GM12891 (cell line): Measurements from ENCODE around the gene NECTIN1. TPM values are rescaled to one million over a fixed set of nuclear protein-coding genes. Genes with fewer than 3 reads are reported as not detected.

Experiments used
- DNase-seq: peaks from one replicate; pipeline ENCODE4 v3.0.0; 2011; ENCODE audit warnings: low spot score; ENCODE audit not compliant: insufficient read length
- FAIRE-seq: peaks from 2 replicates; lab custom pipeline; 2011; peaks lifted over from hg19 to GRCh38; lab: Jason Lieb, UNC
- PAX5 ChIP-seq: IDR thresholded peaks from 2 replicates; pipeline ENCODE4 v1.6.1; 2011; ENCODE audit warnings: low read length, moderate library complexity, mild to moderate bottlenecking; ENCODE audit not compliant: insufficient read depth, severe bottlenecking
- POLR2A ChIP-seq: IDR thresholded peaks from 2 replicates; pipeline ENCODE4 v1.6.1; 2011; ENCODE audit warnings: low read depth, low read length, control low read depth
- POLR2AphosphoS5 ChIP-seq: IDR thresholded peaks from 2 replicates; pipeline ENCODE4 v1.6.1; 2011; ENCODE audit warnings: low read depth, low read length, control low read depth
- POU2F2 ChIP-seq: IDR thresholded peaks from 2 replicates; pipeline ENCODE4 v1.6.1; 2011; ENCODE audit warnings: low read depth, mild to moderate bottlenecking, control low read depth, low read length, moderate library complexity
- SPI1 ChIP-seq: IDR thresholded peaks from 2 replicates; pipeline ENCODE4 v1.6.1; 2011; ENCODE audit warnings: low read depth, low read length, control low read depth
- TAF1 ChIP-seq: IDR thresholded peaks from 2 replicates; pipeline ENCODE4 v1.6.1; 2011; ENCODE audit warnings: low read depth, low read length, control low read depth
- polyA plus RNA-seq: library from polyadenylated mRNA; unstranded; fragments of >200 nt; gene quantifications from one replicate; pipeline ENCODE4 v1.2.1, GENCODE V29; 2012; ENCODE audit warnings: low read depth, missing spikeins, inconsistent platforms; ENCODE audit not compliant: missing spikeins

Gene NECTIN1, protein sequence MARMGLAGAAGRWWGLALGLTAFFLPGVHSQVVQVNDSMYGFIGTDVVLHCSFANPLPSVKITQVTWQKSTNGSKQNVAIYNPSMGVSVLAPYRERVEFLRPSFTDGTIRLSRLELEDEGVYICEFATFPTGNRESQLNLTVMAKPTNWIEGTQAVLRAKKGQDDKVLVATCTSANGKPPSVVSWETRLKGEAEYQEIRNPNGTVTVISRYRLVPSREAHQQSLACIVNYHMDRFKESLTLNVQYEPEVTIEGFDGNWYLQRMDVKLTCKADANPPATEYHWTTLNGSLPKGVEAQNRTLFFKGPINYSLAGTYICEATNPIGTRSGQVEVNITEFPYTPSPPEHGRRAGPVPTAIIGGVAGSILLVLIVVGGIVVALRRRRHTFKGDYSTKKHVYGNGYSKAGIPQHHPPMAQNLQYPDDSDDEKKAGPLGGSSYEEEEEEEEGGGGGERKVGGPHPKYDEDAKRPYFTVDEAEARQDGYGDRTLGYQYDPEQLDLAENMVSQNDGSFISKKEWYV
- polyA plus RNA-seq, result 5.6 TPM

DNA sequence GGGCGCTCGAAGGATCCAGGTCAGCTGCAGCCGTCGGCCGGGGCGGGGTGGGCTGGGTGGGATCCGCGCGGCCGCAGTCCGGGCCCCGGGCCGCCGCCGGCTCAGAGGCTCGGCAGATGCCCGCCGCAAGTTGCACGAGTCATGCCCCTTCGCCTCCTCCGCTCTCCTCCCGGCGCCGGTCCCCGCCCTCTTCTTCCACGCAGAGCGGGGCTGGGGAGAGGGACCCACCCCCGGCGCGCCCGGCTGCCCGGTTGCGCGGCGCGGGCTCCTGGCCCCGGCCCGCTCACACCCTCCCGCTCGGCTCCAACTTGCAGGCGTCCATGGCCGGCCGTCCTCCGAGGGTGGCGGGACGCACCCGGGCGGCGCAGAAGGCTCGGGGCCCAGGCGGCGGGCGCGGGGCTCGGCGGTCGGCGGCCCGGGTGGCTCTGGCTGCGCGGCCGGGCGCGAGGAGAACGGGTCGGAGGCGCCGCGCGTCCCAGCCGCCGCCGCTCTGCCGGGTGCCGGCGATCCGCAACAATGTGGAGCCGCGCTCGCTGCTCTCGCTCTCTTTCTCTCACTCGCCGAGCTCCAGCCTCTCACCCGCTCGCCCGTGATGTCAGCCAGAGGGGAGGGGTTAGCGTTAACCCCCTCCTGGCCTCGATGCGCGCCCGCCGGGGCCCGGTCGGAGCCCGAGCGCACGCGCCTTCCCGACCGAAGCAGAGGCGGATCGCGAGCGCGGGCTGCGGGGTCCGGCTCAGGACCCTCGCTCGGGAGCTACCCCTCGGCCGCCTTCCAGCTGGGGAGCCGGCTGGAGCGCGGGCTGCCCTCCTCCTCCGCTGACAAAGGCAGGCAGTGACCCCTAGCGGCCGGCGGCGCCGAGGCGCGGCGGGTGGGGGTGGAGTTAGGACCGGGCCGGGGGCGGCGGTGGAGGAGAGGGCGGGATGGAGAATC, at the start of gene NECTIN1:
Gene NECTIN1 (minus strand): TSS at position 550 of the 930 bp plus-strand sequence. CDS start 647 bp downstream, outside the sequence.
- peak; percentile 89 for FAIRE-seq
- peak; percentile 95 for DNase-seq
- TF ChIP-seq POU2F2, result no peak
- TF ChIP-seq POLR2AphosphoS5, result no peak
- TF ChIP-seq POLR2A, result no peak
- no peak for TF ChIP-seq PAX5
- TF ChIP-seq SPI1, result no peak
- TF ChIP-seq TAF1, result no peak

DNA sequence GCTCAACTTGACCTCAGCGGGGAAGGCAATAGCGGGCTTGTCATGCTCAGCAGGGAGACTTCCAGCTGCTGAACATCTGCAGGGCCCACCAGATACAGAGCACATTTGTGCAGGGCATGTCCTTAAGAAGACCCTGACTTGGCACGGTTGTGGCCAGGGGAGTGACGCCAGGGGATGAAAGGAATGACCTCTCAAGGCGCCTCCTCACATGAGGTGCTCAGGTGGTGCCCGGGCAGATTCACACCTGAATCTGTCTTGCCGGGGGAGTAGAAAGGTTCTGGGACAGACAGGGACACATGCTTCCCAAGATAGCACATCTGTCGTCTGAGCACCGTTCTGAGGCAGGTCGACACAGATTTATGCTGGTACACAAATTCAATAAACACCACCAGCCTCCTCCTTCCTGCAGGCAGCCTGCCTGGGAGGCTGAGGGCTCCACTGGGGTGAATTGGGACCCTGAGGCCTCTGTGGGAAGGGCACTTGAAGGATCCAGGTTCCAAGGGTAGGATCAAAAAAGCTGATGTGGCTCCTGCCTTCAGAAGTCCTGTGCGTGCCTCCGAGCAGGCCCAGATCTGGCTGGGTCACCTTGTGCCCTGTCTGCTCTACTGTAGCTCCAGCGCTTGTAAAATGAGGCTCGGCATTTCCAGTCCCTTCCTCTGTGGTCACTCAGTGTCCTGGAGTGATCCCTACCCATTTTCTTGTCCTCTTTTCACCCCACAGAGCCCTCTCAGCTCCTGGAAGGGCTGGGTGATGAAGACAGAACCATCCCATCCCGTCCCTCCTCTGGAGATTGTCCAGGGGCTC, 49.6 kb upstream of the NECTIN1 start:
- no peak for DNase-seq
- FAIRE-seq, result no peak
- TF ChIP-seq POLR2A (no peak), POLR2AphosphoS5 (no peak)

DNA sequence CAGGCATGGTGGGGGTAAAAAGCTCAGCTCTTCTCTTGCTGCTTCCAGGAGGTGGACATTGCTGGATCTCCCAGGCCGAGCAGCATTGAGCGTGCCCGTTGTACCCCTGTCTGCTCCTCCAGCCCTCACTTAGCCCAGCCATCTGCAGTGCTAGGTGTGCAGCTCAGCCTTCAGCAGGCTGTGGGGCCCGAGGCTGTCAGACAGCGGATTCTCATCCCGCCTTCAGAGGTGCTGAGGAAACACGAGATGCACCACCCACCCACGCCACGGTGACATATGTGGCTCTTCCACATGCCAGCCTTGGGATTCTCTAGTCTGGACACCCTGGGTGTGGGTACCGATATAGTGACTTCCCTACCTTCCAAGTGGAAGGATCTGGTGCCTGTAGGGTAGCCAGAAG, 48.9 kb upstream of the NECTIN1 start:
- no peak for FAIRE-seq
- no peak for DNase-seq
- TF ChIP-seq POU2F2, result no peak
- TF ChIP-seq POLR2AphosphoS5, result no peak
- TF ChIP-seq PAX5, result no peak
- TF ChIP-seq SPI1, result no peak

DNA sequence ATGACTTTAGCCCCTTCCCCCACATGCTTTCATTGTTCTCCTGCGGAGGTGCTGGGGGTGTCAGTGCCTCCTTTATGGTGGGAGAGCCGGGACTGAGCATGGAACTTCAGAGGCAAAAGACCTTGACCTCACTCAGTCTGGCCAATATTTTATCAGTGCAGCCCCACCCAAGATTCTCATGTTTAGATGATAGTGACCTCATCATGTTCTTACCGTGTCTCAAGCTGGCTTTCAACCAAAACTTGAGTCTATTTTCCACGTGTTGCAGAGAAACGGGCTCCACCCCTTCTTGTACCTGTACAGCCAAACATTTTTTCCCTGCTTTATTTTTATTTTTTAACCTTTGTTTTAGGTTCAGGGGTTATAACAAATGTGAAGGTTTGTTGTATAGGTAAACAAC, 47.7 kb upstream of the NECTIN1 start:
- FAIRE-seq (no peak), DNase-seq (no peak)
- no peak for TF ChIP-seq TAF1
- no peak for TF ChIP-seq POLR2AphosphoS5
- no peak for TF ChIP-seq SPI1
- TF ChIP-seq POLR2A, result no peak
- TF ChIP-seq POU2F2, result no peak
- TF ChIP-seq PAX5, result no peak

DNA sequence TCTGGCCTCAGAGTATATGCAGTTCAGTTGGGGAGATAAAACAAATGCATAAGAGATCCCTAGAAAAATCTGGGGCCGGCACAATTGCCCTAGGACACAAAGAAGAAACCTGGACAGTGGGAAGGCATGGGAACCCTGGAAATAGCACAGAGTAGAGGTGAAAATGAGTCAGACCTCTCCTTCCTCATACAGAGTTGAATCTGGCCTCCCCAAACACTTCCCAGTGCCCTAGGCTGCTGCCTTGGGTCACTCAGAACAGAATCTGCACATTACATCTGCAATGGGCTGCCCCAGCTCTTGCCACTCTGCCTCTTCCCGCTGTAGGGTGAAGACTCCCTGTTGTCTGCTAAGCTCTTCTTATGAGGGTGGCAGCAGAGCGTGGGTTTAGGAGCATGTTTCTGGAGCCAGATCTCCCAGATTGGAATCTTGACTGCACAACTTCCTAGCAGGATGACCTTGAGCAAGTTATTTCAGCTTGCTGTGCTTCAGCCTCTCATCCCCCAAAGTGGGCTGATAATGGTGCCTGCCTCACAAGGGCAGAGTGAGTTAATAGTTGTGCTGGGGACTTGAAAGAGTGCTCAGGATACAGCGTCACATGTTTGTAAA, 47.1 kb upstream of the NECTIN1 start:
- FAIRE-seq, result no peak
- no peak for DNase-seq
- TF ChIP-seq TAF1 (no peak), POLR2AphosphoS5 (no peak), SPI1 (no peak), POU2F2 (no peak), POLR2A (no peak), PAX5 (no peak)

DNA sequence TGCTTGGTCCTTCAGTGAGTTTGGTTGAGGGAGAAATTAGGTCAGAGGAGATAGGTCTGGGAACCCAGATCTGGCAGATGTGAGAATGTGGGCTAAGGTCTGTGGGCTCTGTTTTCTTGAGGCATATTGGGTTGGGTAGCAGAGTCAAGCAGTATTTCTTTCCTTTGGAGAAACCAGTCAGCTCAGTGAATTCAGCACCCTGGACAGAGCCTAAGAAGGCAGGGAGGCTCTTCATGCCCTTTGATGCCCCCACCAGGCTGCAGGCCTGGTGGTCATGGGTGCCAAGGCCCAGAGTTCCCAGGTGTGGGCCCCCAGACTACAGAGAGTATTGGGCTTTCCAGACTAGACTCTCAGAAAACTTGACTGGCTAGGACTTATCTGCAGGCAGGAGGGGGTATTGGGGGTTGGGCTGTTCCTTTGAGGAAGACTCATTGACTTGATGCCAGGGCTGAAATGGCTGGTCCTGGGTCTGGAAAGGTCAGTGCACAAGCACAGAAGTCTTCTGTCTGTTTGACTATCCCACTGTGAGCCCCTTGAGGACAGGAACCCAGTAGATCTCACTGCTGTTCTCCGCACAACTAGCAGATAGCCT, 45.3 kb upstream of the NECTIN1 start:
- FAIRE-seq (no peak), DNase-seq (no peak)
- TF ChIP-seq PAX5, result no peak
- no peak for TF ChIP-seq TAF1
- no peak for TF ChIP-seq SPI1
- TF ChIP-seq POU2F2, result no peak
- TF ChIP-seq POLR2A, result no peak
- TF ChIP-seq POLR2AphosphoS5, result no peak

DNA sequence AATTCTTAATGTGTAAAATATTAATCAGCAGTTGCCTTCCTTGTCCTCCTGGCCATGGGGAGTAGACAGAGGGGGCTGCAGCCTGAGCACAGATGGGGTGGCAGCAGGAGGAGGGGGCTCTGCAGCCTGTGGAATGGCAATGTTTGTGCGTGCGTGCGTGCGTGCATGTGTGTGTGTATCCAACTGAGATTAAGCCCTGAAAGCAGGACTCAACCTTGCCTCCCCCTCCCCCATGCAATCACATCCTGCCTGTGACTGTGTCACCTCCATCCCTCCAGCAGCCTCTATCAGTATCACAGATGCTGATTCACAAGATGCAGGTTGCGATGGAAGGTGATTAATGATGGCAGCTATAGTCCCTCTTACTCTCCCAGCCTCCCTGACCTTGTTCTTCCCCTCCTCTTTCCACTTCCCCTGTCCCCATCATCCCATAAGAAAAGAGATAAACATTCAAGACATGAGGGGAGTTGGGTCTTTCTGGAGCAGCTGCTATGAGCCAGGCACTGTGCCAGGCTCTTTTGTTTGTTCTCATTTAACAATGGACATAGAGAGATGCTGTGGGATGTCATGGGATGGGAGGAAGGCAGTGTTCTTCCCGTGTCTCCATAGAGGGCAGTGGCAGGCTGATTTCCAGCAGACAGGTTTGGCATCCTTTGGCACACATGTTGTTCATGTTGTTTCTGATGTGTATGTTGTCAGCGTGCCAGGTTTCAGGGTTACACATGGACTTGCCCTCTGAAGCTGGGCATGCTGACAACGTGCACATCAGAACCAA, 43.8 kb upstream of the NECTIN1 start:
- DNase-seq (no peak), FAIRE-seq (no peak)
- no peak for TF ChIP-seq PAX5
- TF ChIP-seq TAF1, result no peak
- TF ChIP-seq POU2F2, result no peak
- TF ChIP-seq SPI1, result no peak

GRCh38 chr11:119772076-119772475, 43.1 kb upstream of the NECTIN1 start:
- FAIRE-seq (no peak), DNase-seq (no peak)
- TF ChIP-seq TAF1 (no peak), PAX5 (no peak), SPI1 (no peak), POLR2AphosphoS5 (no peak), POU2F2 (no peak), POLR2A (no peak)

- FAIRE-seq (no peak), DNase-seq (no peak)
- TF ChIP-seq PAX5 (no peak), SPI1 (peak; percentile 76)
Observed at GRCh38 chr11:119771172-119771770, 42.3 kb upstream of the NECTIN1 start.
